Fibroblast of peridontal ligament (primary cell): ENCODE measurements around the gene PCARE.

Source experiments
- DNase-seq: peaks from one replicate; pipeline ENCODE4 v3.0.0-alpha.2; 2010; ENCODE audit errors: extremely low read depth

The PCARE gene

GRCh38 chr2:29063646-29064345, 10.5 kb downstream of the PCARE start:
- DNase-seq = peak; percentile 96

GRCh38 chr2:29063056-29063455, 11.3 kb downstream of the PCARE start:
- no peak for DNase-seq

- DNase-seq = no peak
Observed at GRCh38 chr2:29062371-29062770, 12.0 kb downstream of the PCARE start.

- no peak for DNase-seq
Observed at GRCh38 chr2:29061616-29062015, 12.7 kb downstream of the PCARE start.

- no peak for DNase-seq
Observed at GRCh38 chr2:29061176-29061575, 13.1 kb downstream of the PCARE start.

- no peak for DNase-seq
Observed at GRCh38 chr2:29060441-29060840, 13.9 kb downstream of the PCARE start.

DNA sequence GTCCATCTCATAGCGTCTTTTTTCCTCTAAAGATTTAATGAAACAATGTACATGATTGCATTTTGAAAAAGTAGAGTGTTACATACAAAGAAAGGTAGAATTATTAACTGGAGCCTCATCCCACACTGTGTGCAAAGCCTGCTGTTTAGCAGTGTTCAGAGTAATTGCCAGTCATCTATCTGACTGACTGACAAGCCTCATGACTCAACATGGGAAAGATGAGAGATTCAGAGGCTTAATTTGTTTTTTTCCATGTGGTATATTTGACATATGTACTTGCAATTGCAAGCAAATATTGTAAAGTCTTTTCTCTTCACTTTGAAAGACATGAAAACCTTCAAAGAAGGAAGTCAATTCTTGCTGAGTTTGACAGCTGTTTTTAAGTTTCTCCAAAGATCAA, 14.7 kb downstream of the PCARE start:
- DNase-seq = no peak

DNA sequence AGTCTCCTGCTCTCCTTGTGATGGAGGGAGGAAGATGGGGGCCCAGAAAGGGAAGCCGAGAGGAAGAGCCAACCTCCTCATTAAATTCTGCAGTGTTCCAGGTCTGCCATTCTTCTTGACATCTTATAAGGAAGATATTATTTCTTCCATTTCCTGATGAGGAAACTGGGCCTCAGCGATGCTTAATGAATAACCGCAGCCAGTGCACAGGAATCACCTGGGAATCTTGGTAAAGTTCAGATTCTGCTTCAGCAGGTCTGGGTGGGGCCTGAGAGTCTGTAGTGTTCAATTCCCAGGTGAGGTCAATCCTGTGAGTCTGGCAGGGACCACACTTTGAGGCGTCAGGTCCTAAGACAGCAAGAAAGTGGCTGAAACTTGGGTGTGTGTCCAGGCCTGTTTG, 17.3 kb downstream of the PCARE start:
- no peak for DNase-seq

GRCh38 chr2:29056452-29056851, 17.9 kb downstream of the PCARE start:
- no peak for DNase-seq

GRCh38 chr2:29055601-29056000, 18.7 kb downstream of the PCARE start:
- no peak for DNase-seq

- DNase-seq = no peak
Observed at GRCh38 chr2:29054430-29054829, 19.9 kb downstream of the PCARE start.

- DNase-seq = no peak
Observed at GRCh38 chr2:29053670-29054400, 20.5 kb downstream of the PCARE start.

DNA sequence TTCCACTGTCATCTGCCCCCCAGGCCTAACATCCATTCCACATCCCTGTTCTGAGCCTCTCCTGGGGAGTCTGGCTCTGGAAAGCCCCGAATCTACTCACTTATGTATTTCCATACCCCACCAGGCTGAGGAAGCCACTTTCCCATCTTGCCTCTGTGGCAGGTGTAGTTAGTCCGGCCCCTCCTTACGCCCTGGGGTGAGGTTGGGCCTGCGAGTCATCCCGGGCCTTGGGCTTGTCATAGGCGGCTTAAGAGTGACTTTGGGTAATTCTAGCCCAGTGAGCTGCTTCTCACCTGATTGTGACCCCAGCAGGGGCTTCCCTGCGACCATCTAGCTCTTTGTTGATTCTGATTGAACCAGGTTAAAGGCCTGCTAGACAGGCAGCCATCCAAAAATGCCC, 21.1 kb downstream of the PCARE start:
- DNase-seq = no peak

DNA sequence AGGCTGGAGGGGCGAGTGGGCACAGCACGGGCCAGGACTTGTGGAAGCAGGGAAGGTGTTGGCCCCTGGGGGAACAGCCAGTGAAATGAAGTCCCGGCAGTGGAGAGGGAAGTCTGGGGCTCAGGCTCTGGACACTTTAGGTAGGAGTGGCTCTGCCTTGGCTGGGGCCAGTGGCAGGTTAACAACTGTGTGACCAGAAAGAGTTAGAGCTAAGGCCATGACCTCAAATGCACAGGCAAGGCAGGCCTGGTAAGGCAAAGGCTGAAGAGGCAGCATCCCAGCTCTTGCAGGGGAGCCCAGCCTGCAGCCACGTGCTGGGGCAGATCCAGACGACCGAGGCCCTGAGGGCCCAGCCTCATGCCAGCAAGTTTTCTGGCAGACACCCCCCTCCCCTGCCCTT, 21.5 kb downstream of the PCARE start:
- DNase-seq = no peak

DNA sequence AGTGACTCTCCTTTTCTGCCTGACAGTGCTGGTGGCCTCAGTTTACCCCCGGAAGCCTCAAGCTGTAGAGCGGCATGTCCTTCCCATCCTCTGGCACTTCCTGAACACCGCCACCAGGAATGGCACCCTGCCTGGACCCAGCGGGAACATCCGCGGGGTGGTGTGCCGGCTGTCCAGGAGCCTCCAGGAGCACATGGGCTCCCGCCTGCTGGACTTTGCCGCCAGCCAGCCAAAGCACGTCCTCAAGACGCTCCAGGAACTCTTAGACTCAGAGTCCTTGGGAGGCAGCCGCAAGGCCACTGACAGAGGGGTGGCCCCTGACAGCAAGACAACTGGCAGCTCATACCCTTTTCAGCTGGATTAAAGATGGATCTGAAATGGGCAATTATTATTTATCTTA, 22.6 kb downstream of the PCARE start:
- DNase-seq = no peak

DNA sequence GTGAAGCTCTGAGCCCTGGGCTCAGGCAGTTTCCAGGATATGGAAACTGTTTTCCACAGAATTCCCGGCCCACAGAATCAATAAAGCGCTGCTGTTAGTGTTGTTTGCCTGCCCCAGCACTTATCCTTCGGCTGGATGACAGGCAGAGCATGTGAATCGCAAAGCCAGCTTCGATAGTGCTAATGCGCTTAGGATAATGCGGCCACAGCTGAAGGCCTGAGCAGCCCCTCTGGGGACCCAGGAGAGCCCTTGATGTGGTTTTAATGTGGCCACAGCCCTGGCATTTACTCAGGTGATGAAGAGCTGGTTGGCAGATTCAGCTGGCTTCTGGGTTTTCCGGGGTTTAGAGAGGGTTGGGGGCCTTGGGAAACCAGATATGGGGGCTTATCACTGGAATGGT, 23.7 kb downstream of the PCARE start:
- no peak for DNase-seq

DNA sequence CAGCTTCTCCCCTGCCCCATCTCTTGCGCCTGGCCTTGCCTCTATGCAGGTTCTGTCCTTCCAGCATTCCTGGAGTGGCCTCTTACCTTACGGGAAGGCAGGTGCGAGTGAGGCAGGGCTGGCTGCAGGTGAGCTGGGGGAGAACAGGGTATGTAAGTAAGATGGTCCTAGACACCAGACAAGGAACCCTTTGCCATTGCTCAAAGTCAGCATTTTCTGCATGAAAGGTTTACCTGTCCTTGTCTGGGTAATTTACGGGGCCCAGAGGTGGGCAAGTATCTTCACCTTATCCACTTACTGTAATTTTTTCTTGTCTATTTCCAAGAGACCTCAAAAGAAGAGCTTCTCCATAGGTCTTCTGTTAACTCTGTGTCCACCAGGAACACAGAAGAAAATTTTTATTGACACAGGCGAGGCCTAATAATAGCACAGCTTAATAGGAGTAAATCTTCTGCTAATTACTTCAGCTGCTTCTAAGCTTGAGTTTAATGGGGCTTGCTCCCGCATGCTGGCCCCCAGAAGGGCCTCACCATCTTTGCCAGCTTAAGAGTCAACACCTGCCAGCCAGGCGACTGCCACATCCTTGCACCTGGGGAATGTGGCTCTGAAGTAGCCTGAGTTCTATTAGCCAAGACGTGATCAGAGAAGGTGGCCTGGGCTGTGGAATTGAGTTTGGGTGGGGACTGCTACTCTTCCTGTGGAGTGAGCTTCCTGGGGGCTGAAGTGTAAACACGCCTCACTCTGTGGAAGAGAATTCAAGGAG, 27.1 kb downstream of the PCARE start:
- no peak for DNase-seq

DNA sequence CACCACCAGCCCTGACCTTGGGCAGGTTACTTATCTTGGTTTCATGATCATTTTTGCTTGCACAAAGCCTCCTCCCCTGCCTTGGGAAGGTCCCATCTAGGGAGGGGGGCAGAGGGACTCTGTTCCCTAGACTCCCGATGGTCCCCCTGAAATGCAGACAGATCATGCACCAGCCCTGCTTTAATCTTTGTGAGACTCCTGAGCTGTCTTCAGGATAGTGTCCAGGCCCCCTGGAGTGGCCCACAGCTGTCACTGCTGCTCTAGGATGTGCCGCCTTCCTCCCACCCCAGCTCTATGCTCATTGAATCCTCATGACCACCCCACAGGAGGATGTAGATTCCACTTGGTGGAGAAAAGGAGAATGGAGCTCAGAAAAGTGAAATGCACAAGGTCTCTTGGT, 28.0 kb downstream of the PCARE start:
- no peak for DNase-seq

- DNase-seq = no peak
Observed at GRCh38 chr2:29044459-29044858, 29.9 kb downstream of the PCARE start.

- peak; percentile 11 for DNase-seq
Observed at GRCh38 chr2:29042561-29043075, 31.7 kb downstream of the PCARE start.

DNA sequence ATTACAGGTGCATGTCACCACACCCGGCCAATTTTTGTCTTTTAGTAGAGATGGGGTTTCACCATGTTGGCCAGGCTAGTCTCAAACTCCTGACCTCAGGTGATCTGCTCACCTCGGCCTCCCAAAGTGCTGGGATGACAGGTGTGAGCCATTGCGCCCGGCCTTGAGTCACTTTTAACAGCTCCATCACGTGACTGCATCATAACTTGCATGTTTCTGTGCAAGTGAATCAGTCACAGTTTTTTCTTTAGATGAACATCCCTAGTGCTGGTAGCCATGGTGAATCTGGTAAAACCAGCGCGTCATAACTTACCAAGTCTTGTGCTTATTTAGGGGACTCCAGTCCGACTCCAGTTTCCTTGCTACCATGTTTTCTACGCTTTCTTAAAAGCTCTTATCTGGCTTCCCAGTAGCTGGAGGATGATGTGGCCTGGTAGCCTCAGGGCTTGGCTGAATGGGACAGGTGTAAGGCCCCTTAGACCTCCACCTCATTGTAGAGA, 33.1 kb downstream of the PCARE start:
- DNase-seq = no peak

- DNase-seq = no peak
Observed at GRCh38 chr2:29040552-29040951, 33.8 kb downstream of the PCARE start.
